IMR-90 (cell line): ENCODE data around the gene RANBP9. TPM values are rescaled to one million over a fixed set of nuclear protein-coding genes. Genes with fewer than 3 reads are reported as not detected.
A peak's percentile ranks its signal among the peaks of the same experiment; 100 is the strongest.

Experiments used
- ATAC-seq: fragments of 200-7000 bp; cut with Tn5 transposase; 2 replicates; pipeline ENCODE4 v1.9.1; 2020; ENCODE audit warnings: low read depth, mild to moderate bottlenecking, moderate library complexity
- BruUV-seq: library from RNA; stranded (reverse); fragments of 400-500 nt; replicated peaks from 2 replicates; lab custom pipeline; 2021; lab: Mats Ljungman, UMichigan
- CTCF ChIA-PET: fragments of 300-600 bp; formaldehyde crosslinking; extraction: SDS; loops from one replicate; lab custom pipeline; 2021; ENCODE audit warnings: antibody characterized with exemption; lab: Yijun Ruan, JAX
- POLR2A ChIA-PET: fragments of 300-600 bp; sonication (Branson Sonifier 250); formaldehyde crosslinking; loops from one replicate; lab custom pipeline; 2022; ENCODE audit warnings: antibody characterized with exemption; ENCODE audit not compliant: unreplicated experiment; lab: Charles Lee
- DNase-seq: peaks from one replicate; pipeline ENCODE4 v3.0.0; 2013
- H2AFZ ChIP-seq: replicated peaks from 2 replicates; pipeline ENCODE3; 2013; ENCODE audit warnings: low read length, mild to moderate bottlenecking; ENCODE audit not compliant: poor library complexity
- H2AK5ac ChIP-seq: 2 replicates; pipeline ENCODE4 v1.6.1; 2013; ENCODE audit warnings: low read depth, low read length, inconsistent platforms
- H2AK9ac ChIP-seq: replicated peaks from 2 replicates; pipeline ENCODE3; 2013; ENCODE audit warnings: mild to moderate bottlenecking, low read depth, low read length, moderate library complexity; ENCODE audit not compliant: poor library complexity
- H2BK120ac ChIP-seq: 2 replicates; pipeline ENCODE4 v1.6.1; 2013; ENCODE audit warnings: low read depth, low read length, inconsistent platforms
- H2BK15ac ChIP-seq: 3 replicates; pipeline ENCODE4 v1.6.1; 2013; ENCODE audit warnings: low read depth, low read length, inconsistent platforms
- H2BK20ac ChIP-seq: 2 replicates; pipeline ENCODE4 v1.6.1; 2013; ENCODE audit warnings: low read depth, mild to moderate bottlenecking, inconsistent platforms, low read length, moderate library complexity
- H2BK5ac ChIP-seq: 2 replicates; pipeline ENCODE4 v1.6.1; 2013; ENCODE audit warnings: mild to moderate bottlenecking, low read depth, low read length, inconsistent platforms; ENCODE audit not compliant: poor library complexity, severe bottlenecking
- H3K14ac ChIP-seq: replicated peaks from 2 replicates; pipeline ENCODE4 v1.6.1; 2013; ENCODE audit warnings: low read depth, low read length, inconsistent platforms
- H3K18ac ChIP-seq: 2 replicates; pipeline ENCODE4 v1.6.1; 2013; ENCODE audit warnings: low read depth, low read length, control low read depth
- H3K23ac ChIP-seq: 2 replicates; pipeline ENCODE4 v1.6.1; 2013; ENCODE audit warnings: low read depth, low read length, inconsistent platforms
- H3K27ac ChIP-seq: 2 replicates; pipeline ENCODE4 v1.5.1; 2013; ENCODE audit warnings: mild to moderate bottlenecking, control low read depth, low read length; ENCODE audit not compliant: insufficient read depth
- H3K27me3 ChIP-seq: 2 replicates; pipeline ENCODE4 v1.6.1; 2013; ENCODE audit warnings: low read length; ENCODE audit not compliant: control insufficient read depth, insufficient read depth
- H3K36me3 ChIP-seq: 2 replicates; pipeline ENCODE4 v1.6.1; 2013; ENCODE audit warnings: low read length, mixed read lengths; ENCODE audit not compliant: control insufficient read depth, insufficient read depth
- H3K4ac ChIP-seq: 2 replicates; pipeline ENCODE4 v1.6.1; 2013; ENCODE audit warnings: low read depth, low read length, inconsistent platforms
- H3K4me1 ChIP-seq: 2 replicates; pipeline ENCODE4 v1.6.1; 2013; ENCODE audit warnings: low read length, mixed read lengths; ENCODE audit not compliant: control insufficient read depth, insufficient read depth
- H3K4me2 ChIP-seq: 2 replicates; pipeline ENCODE4 v1.6.1; 2013; ENCODE audit warnings: low read depth, mild to moderate bottlenecking, control low read depth, low read length, moderate library complexity
- H3K4me3 ChIP-seq: 2 replicates; pipeline ENCODE4 v1.5.1; 2013; ENCODE audit warnings: low read depth, mild to moderate bottlenecking, control low read depth, low read length, moderate library complexity; ENCODE audit not compliant: insufficient read depth
- H3K56ac ChIP-seq: 2 replicates; pipeline ENCODE4 v1.6.1; 2013; ENCODE audit warnings: low read length, inconsistent platforms; ENCODE audit not compliant: insufficient read depth; ENCODE audit errors: extremely low read depth
- H3K79me1 ChIP-seq, 2 experiments: 2 replicates each; pipeline ENCODE4 v1.6.1; 2013; ENCODE audit warnings: low read length in 2 of 2, inconsistent platforms in 1 of 2, low read depth in 1 of 2
- H3K9ac ChIP-seq: 2 replicates; pipeline ENCODE4 v1.6.1; 2013; ENCODE audit warnings: low read depth, low read length, control low read depth
- H3K9me1 ChIP-seq: 2 replicates; pipeline ENCODE4 v1.6.1; 2013; ENCODE audit warnings: low read length, inconsistent platforms; ENCODE audit not compliant: insufficient read depth
- H3K9me3 ChIP-seq: 2 replicates; pipeline ENCODE4 v1.6.1; 2013; ENCODE audit warnings: low read length; ENCODE audit not compliant: control insufficient read depth, insufficient read depth
- H4K20me1 ChIP-seq: 2 replicates; pipeline ENCODE4 v1.6.1; 2013; ENCODE audit warnings: low read length, inconsistent platforms; ENCODE audit not compliant: insufficient read depth
- H4K5ac ChIP-seq: 2 replicates; pipeline ENCODE4 v1.6.1; 2013; ENCODE audit warnings: mild to moderate bottlenecking, low read depth, low read length, control low read depth
- H4K8ac ChIP-seq, 2 experiments: 2 replicates each; pipeline ENCODE4 v1.6.1; 2013; ENCODE audit warnings: low read depth in 2 of 2, low read length in 2 of 2, control low read depth in 1 of 2, inconsistent platforms in 1 of 2
- H4K91ac ChIP-seq: 2 replicates; pipeline ENCODE4 v1.6.1; 2013; ENCODE audit warnings: low read depth, low read length, inconsistent platforms; ENCODE audit not compliant: insufficient read depth
- CHD1 ChIP-seq: IDR thresholded peaks from 2 replicates; pipeline ENCODE4 v1.6.1; 2012; ENCODE audit warnings: low read depth, low read length, improper control_type of control experiment
- WGBS, 2 experiments: methylation state at CpG; one replicate each; pipeline versions ENCODE4 v1.1.5 to v1.1.7; 2013; ENCODE audit warnings: missing lambda C conversion rate in 2 of 2; ENCODE audit not compliant: insufficient read length in 1 of 2; ENCODE audit errors: extremely low coverage in 2 of 2; 5-methylcytosine and 5-hydroxymethylcytosine counted together
- dilution Hi-C: fragments of 300-500 bp; cut with HindIII; formaldehyde crosslinking; loops from one replicate; pipeline ENCODE4 v1.14.3; 2018; ENCODE audit warnings: low sequenced_read_pairs; ENCODE audit not compliant: unreplicated experiment
- in situ Hi-C: fragments of 300-500 bp; cut with MboI; formaldehyde crosslinking; loops from 3 replicates; pipeline ENCODE4 v1.14.3; 2019; ENCODE audit warnings: low sequenced_read_pairs, inconsistent platforms, mixed read lengths
- intact Hi-C: fragments of 100-400 bp; cut with micrococcal nuclease; formaldehyde crosslinking; loops from 2 replicates; pipeline ENCODE4 v1.10.0; 2022
- polyA plus RNA-seq, 3 experiments: library from polyadenylated mRNA; depleted of rRNA; stranded (reverse); fragments of >200 nt; gene quantifications; 2 replicates each; pipeline ENCODE4 v1.2.3, GENCODE V29; 2012; ENCODE audit warnings: low replicate concordance in 1 of 3
- total RNA-seq: library from RNA; depleted of rRNA; stranded (reverse); fragments of >200 nt; gene quantifications from 2 replicates; pipeline ENCODE4 v1.2.3, GENCODE V29; 2012
- TF ChIP-seq, protein P1 (sequence below): conservative IDR thresholded peaks from 2 replicates; pipeline ENCODE4 v1.5.1; 2012; ENCODE audit warnings: mild to moderate bottlenecking, low read depth, low read length, improper control_type of control experiment

Gene RANBP9
- total and polyA plus RNA-seq, 2 of the 4 experiments (the other 2 are of a cell fraction) = 17.7 to 27.8 TPM

DNA sequence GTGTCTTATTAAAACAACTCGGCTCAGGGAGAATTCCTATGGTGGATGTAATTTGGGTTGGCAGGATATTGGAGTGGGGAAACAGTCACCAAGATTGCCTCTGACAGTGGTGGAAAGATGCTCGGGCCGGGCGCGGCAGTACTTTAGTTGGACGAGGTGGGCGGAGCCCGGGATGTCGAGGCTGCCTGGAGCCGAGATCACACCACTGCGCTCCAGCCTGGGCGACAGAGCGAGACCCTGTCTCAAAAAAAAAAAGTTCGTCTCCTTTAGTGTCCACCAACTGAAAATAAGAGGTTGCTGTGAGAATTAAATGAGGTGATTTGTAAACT lies 95.9 kb downstream of the RANBP9 start:
- CTCF ChIA-PET = interaction anchor here (0.6 to 2.0 kb wide), 13 partner anchors 9 to 313 kb away, joined by 3 to 8 read pairs (median 3); partner anchors contain the start of genes RANBP9 and SIRT5
- Histone ChIP-seq H3K9ac (peak overlapping the region; percentile 82), H3K18ac (peak overlapping the region; percentile 1; the same call in 1 of the 2 replicates), H3K4ac (peak overlapping the region; percentile 71), H3K14ac (peak overlapping the region; percentile 69), H2AK5ac (peak overlapping the region; percentile 36), H3K27ac (peak overlapping the region; percentile 64), H3K23ac (peak overlapping the region; percentile 65), H3K4me2 (peak overlapping the region; percentile 96), H2AK9ac (peak overlapping the region; percentile 99), H3K4me1 (peaks cover 5% of the 10 kb centered on the region; the same call in 1 of the 2 replicates), H3K27me3 (no peaks in the 10 kb centered on the region), H4K8ac (peak overlapping the region; percentile 30 to 81; a peak in 3 of 4 replicates), H3K36me3 (peaks cover 16% of the 10 kb centered on the region), H2BK120ac (peak overlapping the region; percentile 40), H2BK5ac (peak overlapping the region; percentile 73), H4K91ac (peak overlapping the region; percentile 67), H3K56ac (peak overlapping the region; percentile 82), H3K79me1 (peaks cover 21 to 32% of the 10 kb centered on the region in 2 experiments), H3K4me3 (peak overlapping the region; percentile 64), H4K5ac (peak overlapping the region; percentile 16), H2AFZ (peak overlapping the region; percentile 98), H3K9me1 (0 out of 2 replicates have a peak, but pooled peaks cover 5% of the 10 kb centered on the region), H2BK15ac (no peak overlapping the region), H4K20me1 (peaks cover 9% of the 10 kb centered on the region; the same call in 1 of the 2 replicates), H2BK20ac (no peak overlapping the region), H3K9me3 (no peaks in the 10 kb centered on the region)
- intact Hi-C loops = loop anchor here (1.0 to 2.0 kb wide), 7 partner anchors 41 to 279 kb away; partner anchors contain the start of genes GFOD1 and SIRT5
- dilution Hi-C loops = no loop called here
- 0% methylated on average over 6 of the region's 14 CpGs; no CpG with 5 or more reads in 1 of the 2 experiments for WGBS, 2 experiments
- DNase-seq = peak; percentile 35
- TF ChIP-seq CHD1 = 0 out of 2 replicates have a peak, but pooled peaks have one; percentile 6
- TF ChIP-seq, protein P1, sequence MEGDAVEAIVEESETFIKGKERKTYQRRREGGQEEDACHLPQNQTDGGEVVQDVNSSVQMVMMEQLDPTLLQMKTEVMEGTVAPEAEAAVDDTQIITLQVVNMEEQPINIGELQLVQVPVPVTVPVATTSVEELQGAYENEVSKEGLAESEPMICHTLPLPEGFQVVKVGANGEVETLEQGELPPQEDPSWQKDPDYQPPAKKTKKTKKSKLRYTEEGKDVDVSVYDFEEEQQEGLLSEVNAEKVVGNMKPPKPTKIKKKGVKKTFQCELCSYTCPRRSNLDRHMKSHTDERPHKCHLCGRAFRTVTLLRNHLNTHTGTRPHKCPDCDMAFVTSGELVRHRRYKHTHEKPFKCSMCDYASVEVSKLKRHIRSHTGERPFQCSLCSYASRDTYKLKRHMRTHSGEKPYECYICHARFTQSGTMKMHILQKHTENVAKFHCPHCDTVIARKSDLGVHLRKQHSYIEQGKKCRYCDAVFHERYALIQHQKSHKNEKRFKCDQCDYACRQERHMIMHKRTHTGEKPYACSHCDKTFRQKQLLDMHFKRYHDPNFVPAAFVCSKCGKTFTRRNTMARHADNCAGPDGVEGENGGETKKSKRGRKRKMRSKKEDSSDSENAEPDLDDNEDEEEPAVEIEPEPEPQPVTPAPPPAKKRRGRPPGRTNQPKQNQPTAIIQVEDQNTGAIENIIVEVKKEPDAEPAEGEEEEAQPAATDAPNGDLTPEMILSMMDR = no peak
- POLR2A ChIA-PET = interaction anchor here (0.6 to 1.0 kb wide), 3 partner anchors 80 to 288 kb away, joined by 3 to 7 read pairs (median 3); partner anchors contain the start of gene TBC1D7
- in situ Hi-C loops = no loop called here
- peak; percentile 57 for ATAC-seq
- BruUV-seq = no TSS peak
